Spleen (tissue), 7 donors: ENCODE measurements around the gene ATE1.

Source experiments
- POLR2AphosphoS5 ChIP-seq, 3 donors: sonication (generic); formaldehyde crosslinking; IDR thresholded peaks; one replicate each; pipeline ENCODE4 v1.5.1; 2017; ENCODE audit warnings: antibody characterized with exemption in 3 of 3
- TF ChIP-seq, protein P1 (sequence below), 11 experiments: fragments of 200-600 bp in 7 of 11; fragments of 450-650 bp in 4 of 11; sonication (generic) in 4 of 11; IDR thresholded peaks in 8 of 11; conservative IDR thresholded peaks in 3 of 11; 1 replicate in 7 of 11; 2 replicates in 4 of 11; pipeline versions ENCODE4 v1.4.0 to v1.8.0; 2016 to 2021; ENCODE audit warnings: antibody characterized with exemption in 11 of 11, inconsistent platforms in 4 of 11, mild to moderate bottlenecking in 1 of 11
- donor health status: DM: no; HTN: no; CAD: no; lungs with moderate emphysema.
- donor health status: DM: no; HTN: no; CAD: no.
- donor health status: DM: no; HTN: no; CAD: no.

DNA sequence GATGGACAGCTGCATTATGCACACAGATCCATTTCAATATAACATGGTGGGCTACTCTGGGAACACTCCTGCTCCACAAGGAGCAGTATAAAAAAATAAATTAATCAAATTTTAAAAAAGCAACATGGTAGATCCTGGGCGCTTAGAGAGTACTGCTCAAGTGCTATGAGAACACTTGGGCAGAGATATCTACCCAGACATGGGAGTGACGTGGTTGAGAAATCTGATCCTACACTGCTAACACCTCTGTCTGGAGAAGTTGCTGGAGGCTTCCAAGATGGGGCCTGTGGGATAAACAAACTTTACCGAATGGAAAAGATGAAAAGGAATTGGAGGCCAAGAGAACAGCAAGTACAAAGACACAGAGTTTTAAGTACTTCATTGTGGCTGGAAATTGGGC is 38.2 kb upstream of the ATE1 start:
- no peak for TF ChIP-seq POLR2AphosphoS5 (IDR thresholded peaks at IDR 0.05)
- TF ChIP-seq, protein P1, sequence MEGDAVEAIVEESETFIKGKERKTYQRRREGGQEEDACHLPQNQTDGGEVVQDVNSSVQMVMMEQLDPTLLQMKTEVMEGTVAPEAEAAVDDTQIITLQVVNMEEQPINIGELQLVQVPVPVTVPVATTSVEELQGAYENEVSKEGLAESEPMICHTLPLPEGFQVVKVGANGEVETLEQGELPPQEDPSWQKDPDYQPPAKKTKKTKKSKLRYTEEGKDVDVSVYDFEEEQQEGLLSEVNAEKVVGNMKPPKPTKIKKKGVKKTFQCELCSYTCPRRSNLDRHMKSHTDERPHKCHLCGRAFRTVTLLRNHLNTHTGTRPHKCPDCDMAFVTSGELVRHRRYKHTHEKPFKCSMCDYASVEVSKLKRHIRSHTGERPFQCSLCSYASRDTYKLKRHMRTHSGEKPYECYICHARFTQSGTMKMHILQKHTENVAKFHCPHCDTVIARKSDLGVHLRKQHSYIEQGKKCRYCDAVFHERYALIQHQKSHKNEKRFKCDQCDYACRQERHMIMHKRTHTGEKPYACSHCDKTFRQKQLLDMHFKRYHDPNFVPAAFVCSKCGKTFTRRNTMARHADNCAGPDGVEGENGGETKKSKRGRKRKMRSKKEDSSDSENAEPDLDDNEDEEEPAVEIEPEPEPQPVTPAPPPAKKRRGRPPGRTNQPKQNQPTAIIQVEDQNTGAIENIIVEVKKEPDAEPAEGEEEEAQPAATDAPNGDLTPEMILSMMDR (IDR thresholded peaks at IDR 0.05 in 8 of 11, conservative IDR thresholded peaks at IDR 0.05 in 3 of 11) = no peak
